ENCODE measurements around the gene IL21R.
A peak's percentile ranks its signal among the peaks of the same experiment; 100 is the strongest.
"Not testable (repeated sequence)": the region's sequence is repeated elsewhere in the genome, so short reads cannot be mapped to it uniquely, and the experiment has no call there.

The IL21R gene

GRCh38 chr16:27402964-27403600 lies 1.1 kb downstream of the IL21R start:
- DNase-seq (ENCODE audit: low read depth), result no peak

- no peak for DNase-seq (ENCODE audit: low read depth)
These were observed 1.6 kb downstream of the IL21R start for GRCh38 chr16:27403601-27403992.

- no peak for DNase-seq (ENCODE audit: low read depth)
These were observed 2.3 kb downstream of the IL21R start for GRCh38 chr16:27404163-27404823.

- DNase-seq (ENCODE audit: low read depth), result no peak
These were observed 3.8 kb downstream of the IL21R start for GRCh38 chr16:27405546-27406451.

GRCh38 chr16:27406511-27407128 lies 4.6 kb downstream of the IL21R start:
- DNase-seq (ENCODE audit: low read depth), result no peak

- DNase-seq (ENCODE audit: low read depth), result no peak
These were observed 5.2 kb downstream of the IL21R start for GRCh38 chr16:27407133-27407532.

GRCh38 chr16:27408012-27408601 lies 6.1 kb downstream of the IL21R start:
- DNase-seq (ENCODE audit: low read depth), result no peak

GRCh38 chr16:27408602-27409031 lies 6.6 kb downstream of the IL21R start:
- DNase-seq (ENCODE audit: low read depth), result no peak

GRCh38 chr16:27409958-27410357 lies 8.0 kb downstream of the IL21R start:
- not testable (repeated sequence) for DNase-seq (ENCODE audit: low read depth)

- DNase-seq (ENCODE audit: low read depth), result no peak
These were observed 8.8 kb downstream of the IL21R start for GRCh38 chr16:27410761-27411160.

GRCh38 chr16:27413956-27414355 lies 12.0 kb downstream of the IL21R start:
- no peak for DNase-seq (ENCODE audit: low read depth)

GRCh38 chr16:27414788-27415431 lies 12.9 kb downstream of the IL21R start:
- no peak for DNase-seq (ENCODE audit: low read depth)

GRCh38 chr16:27417047-27417671 lies 15.2 kb downstream of the IL21R start:
- no peak for DNase-seq (ENCODE audit: low read depth)

- DNase-seq (ENCODE audit: low read depth), result no peak
These were observed 20.2 kb downstream of the IL21R start for GRCh38 chr16:27421961-27422740.

GRCh38 chr16:27424772-27425498 lies 23.0 kb downstream of the IL21R start:
- DNase-seq (ENCODE audit: low read depth), result no peak

- no peak for DNase-seq (ENCODE audit: low read depth)
These were observed 24.0 kb downstream of the IL21R start for GRCh38 chr16:27425961-27426360.

- peak; percentile 74 for DNase-seq (ENCODE audit: low read depth)
These were observed 24.7 kb downstream of the IL21R start for GRCh38 chr16:27426423-27427408.

GRCh38 chr16:27427538-27427937 lies 25.6 kb downstream of the IL21R start:
- DNase-seq (ENCODE audit: low read depth), result no peak

Data from fibroblast of gingiva (primary cell).